OCI-LY7 (cell line): ENCODE results near the gene ZNF469. TPM values are rescaled to one million over a fixed set of nuclear protein-coding genes. Genes with fewer than 3 reads are reported as not detected.

Experiments used
- BruUV-seq: library from RNA; stranded (reverse); fragments of 400-500 nt; replicated peaks from 2 replicates; lab custom pipeline; 2021; lab: Mats Ljungman, UMichigan
- CTCF ChIA-PET: fragments of 300-600 bp; sonication (Branson Sonifier 250); formaldehyde crosslinking; loops from one replicate; lab custom pipeline; 2022; ENCODE audit warnings: antibody characterized with exemption; ENCODE audit not compliant: unreplicated experiment; lab: Charles Lee
- POLR2A ChIA-PET: fragments of 300-600 bp; sonication (Branson Sonifier 250); formaldehyde crosslinking; loops from one replicate; lab custom pipeline; 2022; ENCODE audit warnings: antibody characterized with exemption; lab: Charles Lee
- DNase-seq: peaks from one replicate; pipeline ENCODE4 v3.0.0-alpha.2; 2015; ENCODE audit warnings: low spot score
- H2AFZ ChIP-seq: fragments of 200-600 bp; sonication (generic), shearing (Covaris generic); 2 replicates; pipeline ENCODE4 v1.6.1; 2014; ENCODE audit warnings: mild to moderate bottlenecking, antibody characterized with exemption, low read length, moderate library complexity
- H3K27ac ChIP-seq: fragments of 200-600 bp; sonication (generic); 2 replicates; pipeline ENCODE4 v1.5.1; 2014; ENCODE audit warnings: mixed run types, low read depth, mild to moderate bottlenecking, moderate library complexity, low read length, inconsistent platforms; ENCODE audit not compliant: poor library complexity, severe bottlenecking
- H3K36me3 ChIP-seq: fragments of 200-600 bp; sonication (generic); 2 replicates; pipeline ENCODE4 v1.6.1; 2014; ENCODE audit warnings: mild to moderate bottlenecking, antibody characterized with exemption, low read length, moderate library complexity, mixed read lengths; ENCODE audit not compliant: insufficient read depth
- H3K4me1 ChIP-seq: fragments of 200-600 bp; sonication (generic); 2 replicates; pipeline ENCODE4 v1.5.1; 2014; ENCODE audit warnings: mild to moderate bottlenecking, low read length; ENCODE audit not compliant: insufficient read depth, poor library complexity, severe bottlenecking
- H3K4me2 ChIP-seq: fragments of 200-600 bp; sonication (generic); 2 replicates; pipeline ENCODE4 v1.6.1; 2014; ENCODE audit warnings: mild to moderate bottlenecking, low read length
- H3K4me3 ChIP-seq: fragments of 200-600 bp; sonication (generic); 2 replicates; pipeline ENCODE4 v1.5.1; 2014; ENCODE audit warnings: mild to moderate bottlenecking, low read depth, low read length; ENCODE audit not compliant: poor library complexity, severe bottlenecking
- H3K79me2 ChIP-seq: fragments of 200-600 bp; sonication (generic); 2 replicates; pipeline ENCODE4 v1.6.1; 2016; ENCODE audit warnings: low read depth, mild to moderate bottlenecking, low read length, moderate library complexity, mixed read lengths; ENCODE audit not compliant: insufficient read depth
- H3K9me2 ChIP-seq: fragments of 200-600 bp; sonication (generic); 2 replicates; pipeline ENCODE4 v1.6.1; 2016; ENCODE audit warnings: mild to moderate bottlenecking, low read length, mixed read lengths; ENCODE audit not compliant: insufficient read depth
- H3K9me3 ChIP-seq: fragments of 200-600 bp; sonication (generic); 2 replicates; pipeline ENCODE4 v1.6.1; 2014; ENCODE audit warnings: mild to moderate bottlenecking, mixed run types, low read length, mixed read lengths
- H4K20me1 ChIP-seq: fragments of 200-600 bp; sonication (generic); 2 replicates; pipeline ENCODE4 v1.6.1; 2014; ENCODE audit warnings: mild to moderate bottlenecking, antibody characterized with exemption, low read length, moderate library complexity, mixed read lengths; ENCODE audit not compliant: insufficient read depth
- CTCF ChIP-seq: fragments of 200-600 bp; sonication (generic); conservative IDR thresholded peaks from 2 replicates; pipeline ENCODE4 v1.5.1; 2014; ENCODE audit warnings: mild to moderate bottlenecking, antibody characterized with exemption, low read length, moderate library complexity, mixed read lengths
- EZH2phosphoT487 ChIP-seq: fragments of 200-600 bp; sonication (generic); IDR thresholded peaks from 2 replicates; pipeline ENCODE4 v1.6.1; 2018; ENCODE audit warnings: low read depth, borderline replicate concordance, mild to moderate bottlenecking, mixed run types, antibody characterized with exemption, low read length, moderate library complexity, mixed read lengths
- intact Hi-C: fragments of 100-400 bp; cut with micrococcal nuclease; formaldehyde crosslinking; loops from one replicate; pipeline ENCODE4 v1.10.0; 2022; ENCODE audit not compliant: unreplicated experiment
- total RNA-seq, 2 experiments: library from RNA; depleted of rRNA in 1 of 2; stranded (reverse); fragments of >200 nt in 1 of 2; shearing (Covaris generic) in 1 of 2; gene quantifications; 2 replicates each; pipeline ENCODE4 v1.2.3, GENCODE V29; 2014 to 2022

ZNF469 gene
- total RNA-seq, 2 experiments from 2014 or later = under 0.01 TPM; not detected in 1

DNA sequence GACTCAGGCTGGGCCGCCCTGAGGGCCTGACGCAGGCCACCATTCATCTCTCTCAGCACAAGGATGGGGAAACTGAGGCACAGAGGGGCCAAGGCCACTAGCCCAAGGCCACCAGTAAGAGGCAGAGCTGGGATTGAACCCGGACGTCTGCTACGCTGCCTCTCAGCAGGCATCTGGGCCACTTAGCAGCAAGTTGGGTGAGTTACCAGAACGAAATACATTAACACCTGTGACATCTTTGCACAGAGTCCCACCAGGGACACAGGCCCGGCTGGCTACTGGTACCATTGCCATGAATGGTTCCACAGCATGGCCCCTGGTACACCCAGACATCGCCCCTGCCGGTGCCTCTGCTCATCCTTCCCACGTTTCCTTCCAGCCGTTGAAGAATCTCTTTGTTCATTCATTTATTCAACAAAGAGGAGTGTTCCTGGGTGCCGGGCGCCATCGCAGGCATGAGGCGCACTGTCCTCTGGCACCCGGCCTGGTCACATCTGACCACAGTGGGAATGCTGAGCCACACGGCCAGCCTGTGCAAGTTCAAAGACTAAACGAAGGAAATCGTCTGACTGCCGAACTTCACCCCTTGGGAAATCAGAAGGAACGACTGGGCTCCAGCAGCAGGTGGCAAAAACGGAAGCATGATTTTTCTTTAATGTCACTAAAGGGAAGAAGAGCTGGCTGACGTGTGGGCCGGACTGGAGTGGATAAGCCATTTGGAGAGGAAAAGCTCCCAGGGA, 7.4 kb upstream of the ZNF469 start:
- CTCF ChIA-PET = no interaction called here
- Histone ChIP-seq H2AFZ (no peak overlapping the region), H3K27ac (no peak overlapping the region), H3K9me2 (no peaks in the 10 kb centered on the region), H3K4me3 (no peak overlapping the region), H3K4me2 (no peak overlapping the region), H3K79me2 (no peaks in the 10 kb centered on the region), H4K20me1 (no peaks in the 10 kb centered on the region), H3K4me1 (no peaks in the 10 kb centered on the region), H3K9me3 (no peaks in the 10 kb centered on the region), H3K36me3 (no peaks in the 10 kb centered on the region)
- TF ChIP-seq CTCF (no peak), EZH2phosphoT487 (no peak)
- POLR2A ChIA-PET = no interaction called here
- BruUV-seq = no TSS peak
- intact Hi-C loops = no loop called here
- no peak for DNase-seq

GRCh38 chr16:88375996-88376834, 6.5 kb upstream of the ZNF469 start:
- ChIA-PET POLR2A (no interaction called here), CTCF (no interaction called here)
- no TSS peak for BruUV-seq

More at GRCh38 chr16:88375996-88376834, 6.5 kb upstream of the ZNF469 start:
- H3K4me2 ChIP-seq = no peak overlapping the region
- H2AFZ ChIP-seq = no peak overlapping the region
- no peaks in the 10 kb centered on the region for H3K79me2 ChIP-seq
- no peaks in the 10 kb centered on the region for H3K4me1 ChIP-seq
- no peaks in the 10 kb centered on the region for H3K36me3 ChIP-seq
- TF ChIP-seq EZH2phosphoT487 (no peak), CTCF (no peak)
- H3K4me3 ChIP-seq = no peak overlapping the region
- no peaks in the 10 kb centered on the region for H3K9me3 ChIP-seq
- no peaks in the 10 kb centered on the region for H4K20me1 ChIP-seq
- no peak overlapping the region for H3K27ac ChIP-seq
- no peaks in the 10 kb centered on the region for H3K9me2 ChIP-seq
- intact Hi-C loops = no loop called here
- DNase-seq = no peak
